WTC11 (cell line): ENCODE measurements around the gene FGF3.

Experiments
- AR ChIP-seq: fragments of 250-450 bp; sonication (Bioruptor Pico); IDR thresholded peaks from 2 replicates; pipeline ENCODE4 v1.9.0; 2021; ENCODE audit warnings: mild to moderate bottlenecking
- ATF3 ChIP-seq: sonication (generic); formaldehyde crosslinking; conservative IDR thresholded peaks from 2 replicates; pipeline ENCODE4 v1.8.1; 2022; ENCODE audit warnings: mild to moderate bottlenecking, missing genetic modification reagents
- CDX4 ChIP-seq: fragments of 250-450 bp; sonication (Bioruptor Pico); IDR thresholded peaks from 2 replicates; pipeline ENCODE4 v1.9.0; 2021; ENCODE audit warnings: moderate library complexity, mild to moderate bottlenecking, inconsistent platforms, borderline replicate concordance
- HMGXB4 ChIP-seq: sonication (generic); formaldehyde crosslinking; IDR thresholded peaks from 2 replicates; pipeline ENCODE4 v1.8.1; 2023; ENCODE audit warnings: mild to moderate bottlenecking, moderate library complexity, missing genetic modification reagents
- MXD4 ChIP-seq: fragments of 250-450 bp; sonication (Bioruptor Pico); IDR thresholded peaks from 2 replicates; pipeline ENCODE4 v1.8.0; 2021; ENCODE audit warnings: mild to moderate bottlenecking, moderate library complexity, borderline replicate concordance
- USF2 ChIP-seq: sonication (generic); formaldehyde crosslinking; IDR thresholded peaks from 2 replicates; pipeline ENCODE4 v1.8.1; 2023; ENCODE audit warnings: mild to moderate bottlenecking, missing genetic modification reagents, moderate library complexity
- ZMAT4 ChIP-seq: fragments of 250-450 bp; sonication (Bioruptor Pico); IDR thresholded peaks from 2 replicates; pipeline ENCODE4 v1.9.0; 2021; ENCODE audit warnings: mild to moderate bottlenecking
- TF ChIP-seq, protein P1 (sequence below): fragments of 200-600 bp; IDR thresholded peaks from 2 replicates; pipeline ENCODE4 v1.8.0; 2022; ENCODE audit warnings: antibody characterized with exemption

DNA sequence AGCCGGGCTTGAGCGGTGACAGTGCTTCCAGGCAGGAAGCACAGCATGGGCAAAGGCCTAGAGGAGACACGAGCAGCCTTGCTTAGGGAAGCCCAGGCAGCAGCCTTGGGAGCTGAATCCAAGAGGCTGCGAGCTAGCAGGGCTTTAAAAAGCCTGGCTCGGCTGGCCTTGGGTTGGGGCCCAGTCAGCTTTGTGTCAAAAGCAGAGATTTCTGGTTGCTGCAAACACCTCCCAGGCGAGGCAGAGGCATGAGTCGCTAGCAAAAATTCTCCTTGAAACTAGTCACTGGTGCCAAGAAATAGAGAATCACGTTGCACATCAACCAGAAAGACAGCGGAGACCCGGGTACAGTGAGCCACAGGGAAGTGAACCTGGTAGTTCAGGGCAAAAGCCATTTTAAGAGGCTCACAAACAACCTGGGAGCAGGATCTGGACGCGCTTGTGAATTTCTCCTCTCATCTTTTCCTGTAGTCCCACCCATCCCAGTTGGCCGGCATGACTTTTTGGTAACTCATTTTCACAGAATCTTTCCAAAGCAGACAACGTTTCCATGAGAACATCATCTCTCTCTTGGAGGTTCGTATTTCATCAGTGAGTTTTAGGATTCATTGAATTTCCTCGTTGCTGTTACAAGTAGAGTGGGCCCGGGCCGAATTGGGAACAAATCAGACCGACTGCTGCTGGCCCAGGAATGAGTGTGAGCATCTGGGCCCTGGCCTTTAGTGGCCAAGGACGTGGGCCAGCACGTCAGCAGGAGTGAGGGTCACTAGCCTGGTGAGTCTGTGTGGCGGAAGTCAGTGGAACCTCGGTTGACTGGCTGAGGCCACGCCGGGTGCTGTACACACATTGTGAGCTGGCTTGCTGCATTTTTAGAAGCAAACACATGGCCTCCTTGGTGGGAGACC lies 27.7 kb downstream of the FGF3 start:
- TF ChIP-seq, protein P1, sequence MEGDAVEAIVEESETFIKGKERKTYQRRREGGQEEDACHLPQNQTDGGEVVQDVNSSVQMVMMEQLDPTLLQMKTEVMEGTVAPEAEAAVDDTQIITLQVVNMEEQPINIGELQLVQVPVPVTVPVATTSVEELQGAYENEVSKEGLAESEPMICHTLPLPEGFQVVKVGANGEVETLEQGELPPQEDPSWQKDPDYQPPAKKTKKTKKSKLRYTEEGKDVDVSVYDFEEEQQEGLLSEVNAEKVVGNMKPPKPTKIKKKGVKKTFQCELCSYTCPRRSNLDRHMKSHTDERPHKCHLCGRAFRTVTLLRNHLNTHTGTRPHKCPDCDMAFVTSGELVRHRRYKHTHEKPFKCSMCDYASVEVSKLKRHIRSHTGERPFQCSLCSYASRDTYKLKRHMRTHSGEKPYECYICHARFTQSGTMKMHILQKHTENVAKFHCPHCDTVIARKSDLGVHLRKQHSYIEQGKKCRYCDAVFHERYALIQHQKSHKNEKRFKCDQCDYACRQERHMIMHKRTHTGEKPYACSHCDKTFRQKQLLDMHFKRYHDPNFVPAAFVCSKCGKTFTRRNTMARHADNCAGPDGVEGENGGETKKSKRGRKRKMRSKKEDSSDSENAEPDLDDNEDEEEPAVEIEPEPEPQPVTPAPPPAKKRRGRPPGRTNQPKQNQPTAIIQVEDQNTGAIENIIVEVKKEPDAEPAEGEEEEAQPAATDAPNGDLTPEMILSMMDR = no peak
- TF ChIP-seq CDX4 (CRISPR knock-in tag) (no peak), AR (CRISPR knock-in tag) (no peak), USF2 (no peak), MXD4 (CRISPR knock-in tag) (no peak), ATF3 (CRISPR knock-in tag) (no peak), ZMAT4 (CRISPR knock-in tag) (no peak), HMGXB4 (no peak)
